ENCODE data around the gene CPAMD8.

- no peak for TF ChIP-seq CTCF (IDR thresholded peaks at IDR 0.05)
- no peak for TF ChIP-seq POLR2AphosphoS5 (IDR thresholded peaks at IDR 0.05)
Observed at GRCh38 chr19:17027535-17027975, 945 bp upstream of the CPAMD8 start.
